Stimulated activated CD4-positive, alpha-beta T cell treated with anti-CD3 and anti-CD28 coated beads, Interleukin-4, amount 100 ng/mL, for 1 hour (primary cell): ENCODE measurements around the gene ADAMTS2.
A peak's percentile ranks its signal among the peaks of the same experiment; 100 is the strongest.

Experiments
- DNase-seq: peaks from one replicate; pipeline ENCODE4 v3.0.0-alpha.2; 2020

Gene ADAMTS2

GRCh38 chr5:179152941-179153340 lies 192.3 kb downstream of the ADAMTS2 start:
- DNase-seq, result no peak

GRCh38 chr5:179152144-179152895 lies 192.9 kb downstream of the ADAMTS2 start:
- DNase-seq, result no peak

GRCh38 chr5:179151286-179152118 lies 193.8 kb downstream of the ADAMTS2 start:
- no peak for DNase-seq

- DNase-seq, result no peak
These were observed 195.2 kb downstream of the ADAMTS2 start for GRCh38 chr5:179150011-179150410.

- DNase-seq, result no peak
These were observed 196.0 kb downstream of the ADAMTS2 start for GRCh38 chr5:179149278-179149677.

- DNase-seq, result no peak
These were observed 196.5 kb downstream of the ADAMTS2 start for GRCh38 chr5:179148703-179149170.

- no peak for DNase-seq
These were observed 197.1 kb downstream of the ADAMTS2 start for GRCh38 chr5:179147991-179148702.

- peak; percentile 58 for DNase-seq
These were observed 199.0 kb downstream of the ADAMTS2 start for GRCh38 chr5:179146277-179146676.

- no peak for DNase-seq
These were observed 201.8 kb downstream of the ADAMTS2 start for GRCh38 chr5:179143446-179143845.

GRCh38 chr5:179142434-179143198 lies 202.6 kb downstream of the ADAMTS2 start:
- DNase-seq, result no peak

- DNase-seq, result no peak
These were observed 203.4 kb downstream of the ADAMTS2 start for GRCh38 chr5:179141867-179142266.

GRCh38 chr5:179140293-179140692 lies 205.0 kb downstream of the ADAMTS2 start:
- no peak for DNase-seq

- no peak for DNase-seq
These were observed 205.4 kb downstream of the ADAMTS2 start for GRCh38 chr5:179139936-179140235.

- no peak for DNase-seq
These were observed 205.9 kb downstream of the ADAMTS2 start for GRCh38 chr5:179139111-179139935.

- no peak for DNase-seq
These were observed 206.7 kb downstream of the ADAMTS2 start for GRCh38 chr5:179138568-179138925.

GRCh38 chr5:179137643-179138567 lies 207.4 kb downstream of the ADAMTS2 start:
- no peak for DNase-seq

- no peak for DNase-seq
These were observed 208.1 kb downstream of the ADAMTS2 start for GRCh38 chr5:179137016-179137642.

- DNase-seq, result no peak
These were observed 209.6 kb downstream of the ADAMTS2 start for GRCh38 chr5:179135441-179136215.

GRCh38 chr5:179135006-179135405 lies 210.3 kb downstream of the ADAMTS2 start:
- DNase-seq, result no peak
